Smooth muscle cell of the brain vasculature (primary cell): ENCODE results near the gene CBLIF.
"Not testable (repeated sequence)": the region's sequence is repeated elsewhere in the genome, so short reads cannot be mapped to it uniquely, and the experiment has no call there.

ENCODE experiments used
- DNase-seq: peaks from one replicate; pipeline ENCODE4 v3.0.0-alpha.2; 2012; ENCODE audit warnings: low read depth, low spot score

CBLIF gene

GRCh38 chr11:59845399-59845798 lies at the start of gene CBLIF:
Gene CBLIF (minus strand): TSS chr11:59845499. CDS start chr11:59845453, 46 bp downstream.
- no peak for DNase-seq

GRCh38 chr11:59894616-59895015 lies 49.3 kb upstream of the CBLIF start:
- DNase-seq = no peak

- DNase-seq = no peak
These were observed 46.5 kb upstream of the CBLIF start for GRCh38 chr11:59891781-59892181.

GRCh38 chr11:59887156-59887555 lies 41.9 kb upstream of the CBLIF start:
- DNase-seq = not testable (repeated sequence)

- no peak for DNase-seq
These were observed 38.3 kb upstream of the CBLIF start for GRCh38 chr11:59883597-59883996.

- no peak for DNase-seq
These were observed 34.3 kb upstream of the CBLIF start for GRCh38 chr11:59879567-59879966.

GRCh38 chr11:59878575-59878974 lies 33.3 kb upstream of the CBLIF start, which contains the start of gene OOSP3:
Gene OOSP3 (plus strand): TSS chr11:59878782. CDS start chr11:59878809, 27 bp downstream.
- no peak for DNase-seq

GRCh38 chr11:59877784-59878183 lies 32.5 kb upstream of the CBLIF start:
- no peak for DNase-seq

GRCh38 chr11:59877325-59877724 lies 32.0 kb upstream of the CBLIF start:
- DNase-seq = no peak

- DNase-seq = no peak
These were observed 30.7 kb upstream of the CBLIF start for GRCh38 chr11:59875856-59876519.

GRCh38 chr11:59872076-59872475 lies 26.8 kb upstream of the CBLIF start:
- no peak for DNase-seq

- DNase-seq = no peak
These were observed 22.6 kb upstream of the CBLIF start for GRCh38 chr11:59867946-59868345.

GRCh38 chr11:59866836-59867235 lies 21.5 kb upstream of the CBLIF start:
- DNase-seq = no peak

GRCh38 chr11:59866397-59866796 lies 21.1 kb upstream of the CBLIF start, which contains the start of gene TCN1:
Gene TCN1 (minus strand): TSS chr11:59866487. CDS start chr11:59866470, 17 bp downstream.
- no peak for DNase-seq

GRCh38 chr11:59865031-59865430 lies 19.7 kb upstream of the CBLIF start:
- DNase-seq = no peak

- no peak for DNase-seq
These were observed 17.0 kb upstream of the CBLIF start for GRCh38 chr11:59862252-59862651.

- no peak for DNase-seq
These were observed 14.4 kb upstream of the CBLIF start for GRCh38 chr11:59859673-59860072.

- no peak for DNase-seq
These were observed 12.4 kb upstream of the CBLIF start for GRCh38 chr11:59857439-59858434.

GRCh38 chr11:59854871-59855270 lies 9.6 kb upstream of the CBLIF start:
- no peak for DNase-seq

GRCh38 chr11:59851416-59851815 lies 6.1 kb upstream of the CBLIF start:
- DNase-seq = not testable (repeated sequence)

GRCh38 chr11:59849551-59849950 lies 4.3 kb upstream of the CBLIF start:
- not testable (repeated sequence) for DNase-seq

GRCh38 chr11:59849129-59849528 lies 3.8 kb upstream of the CBLIF start:
- DNase-seq = no peak
